Adrenal gland (tissue), 12 donors: ENCODE measurements around the gene DENND5B. TPM values are rescaled to one million over a fixed set of nuclear protein-coding genes. Genes with fewer than 3 reads are reported as not detected.

Experiments
- polyA plus RNA-seq, 3 donors: library from polyadenylated mRNA; stranded (reverse); fragments of 200-250 nt in 2 of 3; fragments of 350-450 nt in 1 of 3; fragmentation: Illumina TruSeq in 1 of 3; extraction: RNeasy Lipid Tissue Mini Kit (QIAGEN cat#74804) in 1 of 3; gene quantifications; one replicate each; pipeline ENCODE4 v1.2.3, GENCODE V29; 2013 to 2014
- small RNA-seq, 2 donors: library from RNA; depleted of rRNA; stranded (forward); fragments of <200 nt; gene quantifications; one replicate each; pipeline ENCODE3, GENCODE V24; 2016
- total RNA-seq, 9 donors: library from RNA; depleted of rRNA in 4 of 9; stranded (reverse); fragments of >200 nt in 4 of 9; fragments of 120-200 nt in 1 of 9; fragmentation: NEBNext Ultra II Directional in 1 of 9; extraction: Animal tissue kit (Norgen Biotek cat#: 25700) in 1 of 9; gene quantifications; one replicate each; pipeline versions ENCODE4 v1.1.0 to v1.2.4, GENCODE V29; 2013 to 2023
- donor health status: healthy with polysubstance abuse.
- donor health status: Bipolar disorder and iron deficiency.
- donor health status: DM: yes; HTN: yes; CAD: no.
- donor health status: DM: no; HTN: no; CAD: no.
- donor health status: DM: no; HTN: no; CAD: no.
- donor health status: DM: yes; HTN: yes; CAD: no.

The DENND5B gene
- total and polyA plus RNA-seq, 12 donors: 4.2 to 32.5 (median 23.0) TPM

Small RNAs within 50 kb of the gene (small RNA-seq; reads per million reads assigned to genes)
- 0 reads per million in 2 donors for gene RF00019
- 0 reads per million in 2 donors for gene RF00026
- 0 reads per million in 2 donors for gene RNU5F-4P
- 0 reads per million in 2 donors for gene RNU6-618P
- 0 reads per million in 2 donors for gene RPL31P50

Other genes starting within 250 kb of the DENND5B start
- 10 to 100 TPM in 2 of 9 donors, 1 to 10 TPM in 7; 2.0 to 11.1 (median 7.8) TPM for gene ETFBKMT, start 68.6 kb upstream of the DENND5B start, total RNA-seq
- gene ETFBKMT, start 68.6 kb upstream of the DENND5B start, polyA plus RNA-seq: 1 to 10 TPM; 2.8 to 7.0 (median 3.6) TPM
- gene AMN1, start 137.9 kb upstream of the DENND5B start, total RNA-seq: 10 to 100 TPM in 7 of 9 donors, 1 to 10 TPM in 2; 9.3 to 36.7 (median 15.5) TPM
- 10 to 100 TPM in 1 of 3 donors, 1 to 10 TPM in 2; 7.2 to 13.9 (median 8.9) TPM for gene AMN1, start 137.9 kb upstream of the DENND5B start, polyA plus RNA-seq